Fibroblast of the aortic adventitia (primary cell): ENCODE results near the gene TTC31. TPM values are rescaled to one million over a fixed set of nuclear protein-coding genes. Genes with fewer than 3 reads are reported as not detected.
"Not testable (repeated sequence)": the region's sequence is repeated elsewhere in the genome, so short reads cannot be mapped to it uniquely, and the experiment has no call there.

Experiments
- DNase-seq: peaks from one replicate; pipeline ENCODE4 v3.0.0-alpha.2; 2010; ENCODE audit warnings: low read depth
- H3K4me3 ChIP-seq: 2 replicates; pipeline ENCODE4 v1.5.1; 2011; ENCODE audit warnings: low read depth, mild to moderate bottlenecking, control low read depth, low read length, moderate library complexity
- CTCF ChIP-seq: IDR thresholded peaks from 2 replicates; pipeline ENCODE4 v1.5.1; 2011; ENCODE audit warnings: mild to moderate bottlenecking, low read length, control low read depth, inconsistent platforms; ENCODE audit not compliant: insufficient read depth
- total RNA-seq: library from RNA; depleted of rRNA; stranded (reverse); fragments of >200 nt; gene quantifications from 2 replicates; pipeline ENCODE4 v1.2.3, GENCODE V29; 2012; ENCODE audit warnings: low replicate concordance

TTC31 gene
- total RNA-seq, 1 donor = 16.3 TPM

DNA sequence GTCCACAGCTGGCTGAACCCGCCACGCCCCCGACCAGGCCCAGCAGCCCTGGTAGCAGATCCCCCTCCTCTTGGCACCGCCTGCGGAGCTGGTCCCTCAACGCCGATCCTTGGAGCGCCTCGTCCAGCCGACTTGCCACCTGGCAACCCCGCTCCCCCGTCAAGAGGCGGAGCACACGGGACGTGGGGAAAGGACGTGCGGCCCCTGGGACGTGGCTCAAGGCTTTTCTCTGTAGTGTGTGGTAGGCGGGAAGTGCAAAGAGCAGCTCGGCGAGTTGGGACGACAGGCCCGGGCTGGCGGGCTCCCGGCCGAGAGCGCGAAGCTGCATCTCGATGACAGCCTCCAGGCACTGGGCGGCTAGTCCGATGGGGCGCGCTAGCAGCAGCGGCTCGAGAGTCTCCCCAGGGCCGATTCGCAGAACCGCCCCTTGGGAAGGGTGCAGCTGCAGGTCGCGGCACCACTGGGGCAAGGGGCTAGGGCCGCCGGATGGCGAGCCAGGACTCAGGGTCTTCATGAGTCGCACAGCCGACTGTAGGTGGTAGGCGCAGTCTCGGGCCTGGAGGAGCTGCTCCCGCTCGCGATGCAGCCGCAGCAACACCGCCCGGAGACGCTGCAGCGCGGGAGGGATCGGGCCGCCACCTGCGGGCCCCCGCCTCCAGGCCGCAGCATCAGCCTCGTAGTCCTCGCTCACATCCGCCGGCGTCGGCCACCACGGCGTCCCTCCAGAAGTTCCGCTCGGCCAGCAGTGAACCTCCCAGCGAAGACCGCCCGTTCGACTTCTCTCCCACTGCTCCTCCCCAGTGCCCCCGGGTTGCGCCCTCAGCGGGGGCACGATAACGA lies 700 bp upstream of the TTC31 start:
- DNase-seq = no peak
- peak overlapping the region; percentile 97 for H3K4me3 ChIP-seq
- TF ChIP-seq CTCF = no peak

DNA sequence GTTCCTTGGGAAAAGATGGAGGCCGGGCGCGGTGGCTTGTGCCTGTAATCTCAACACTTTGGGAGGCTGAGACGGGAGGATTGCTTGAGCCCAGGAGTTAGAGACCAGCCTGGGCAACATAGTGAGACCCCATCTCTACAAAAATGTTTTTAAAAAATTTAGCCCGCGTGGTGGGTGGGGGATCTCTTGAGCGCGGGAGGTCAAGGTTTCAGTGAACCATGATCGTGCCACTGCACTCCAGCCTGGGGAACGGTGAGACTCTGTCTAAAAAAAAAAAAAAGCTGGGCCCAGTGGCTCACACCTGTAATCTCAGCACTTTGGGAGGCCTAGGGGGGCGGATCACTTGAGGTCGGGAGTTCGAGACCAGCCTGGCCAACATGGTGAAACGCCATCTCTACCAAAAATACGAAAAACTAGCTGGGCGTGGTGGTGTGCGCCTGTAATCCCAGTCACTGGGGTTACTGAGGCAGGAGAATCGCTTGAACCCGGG lies 839 bp downstream of the TTC31 start:
- H3K4me3 ChIP-seq = peak overlapping the region; percentile 97
- not testable (repeated sequence) for DNase-seq

- no peak for DNase-seq
- TF ChIP-seq CTCF = no peak
- no peak overlapping the region for H3K4me3 ChIP-seq
These were observed 3.3 kb downstream of the TTC31 start for GRCh38 chr2:74486141-74486540.

GRCh38 chr2:74488643-74489481 lies 6.0 kb downstream of the TTC31 start:
- DNase-seq = no peak
- H3K4me3 ChIP-seq = no peak overlapping the region
- no peak for TF ChIP-seq CTCF

- DNase-seq = no peak
- TF ChIP-seq CTCF = no peak
- H3K4me3 ChIP-seq = no peak overlapping the region
These were observed 7.0 kb downstream of the TTC31 start for GRCh38 chr2:74489906-74490305.

GRCh38 chr2:74491648-74492544 lies 9.0 kb downstream of the TTC31 start:
- DNase-seq = no peak
- no peak for TF ChIP-seq CTCF
- no peak overlapping the region for H3K4me3 ChIP-seq
